Urinary bladder (tissue), 4 donors: ENCODE results near the gene MPST. TPM values are rescaled to one million over a fixed set of nuclear protein-coding genes. Genes with fewer than 3 reads are reported as not detected.

ENCODE experiments used
- DNase-seq: peaks from one replicate; pipeline ENCODE4 v3.0.0-alpha.2; 2015; ENCODE audit errors: extremely low spot score
- H3K27ac ChIP-seq: one replicate; pipeline ENCODE4 v1.5.1; 2013; ENCODE audit warnings: low read depth, mild to moderate bottlenecking, moderate library complexity
- H3K36me3 ChIP-seq: one replicate; pipeline ENCODE4 v1.6.1; 2013; ENCODE audit warnings: mild to moderate bottlenecking, moderate library complexity; ENCODE audit not compliant: insufficient read depth
- H3K4me1 ChIP-seq: one replicate; pipeline ENCODE4 v1.6.1; 2013; ENCODE audit warnings: mild to moderate bottlenecking, moderate library complexity; ENCODE audit not compliant: insufficient read depth
- H3K4me3 ChIP-seq: one replicate; pipeline ENCODE4 v1.5.1; 2013; ENCODE audit warnings: low read depth, low read length
- WGBS: extraction: QIAGEN DNeasy Blood & Tissue Kit; methylation state at CpG from one replicate; pipeline ENCODE4 v1.1.7; 2013; 5-methylcytosine and 5-hydroxymethylcytosine counted together
- polyA plus RNA-seq: library from polyadenylated mRNA; stranded (reverse); fragments of 200-250 nt; gene quantifications from one replicate; pipeline ENCODE4 v1.2.3, GENCODE V29; 2013
- total RNA-seq: library from RNA; depleted of rRNA; stranded (reverse); fragments of >200 nt; gene quantifications from one replicate; pipeline ENCODE4 v1.2.3, GENCODE V29; 2014
- donor health status: healthy with polysubstance abuse.
- donor health status: healthy.

Gene MPST
- total and polyA plus RNA-seq, 2 donors = 44.1 to 123 TPM

DNA sequence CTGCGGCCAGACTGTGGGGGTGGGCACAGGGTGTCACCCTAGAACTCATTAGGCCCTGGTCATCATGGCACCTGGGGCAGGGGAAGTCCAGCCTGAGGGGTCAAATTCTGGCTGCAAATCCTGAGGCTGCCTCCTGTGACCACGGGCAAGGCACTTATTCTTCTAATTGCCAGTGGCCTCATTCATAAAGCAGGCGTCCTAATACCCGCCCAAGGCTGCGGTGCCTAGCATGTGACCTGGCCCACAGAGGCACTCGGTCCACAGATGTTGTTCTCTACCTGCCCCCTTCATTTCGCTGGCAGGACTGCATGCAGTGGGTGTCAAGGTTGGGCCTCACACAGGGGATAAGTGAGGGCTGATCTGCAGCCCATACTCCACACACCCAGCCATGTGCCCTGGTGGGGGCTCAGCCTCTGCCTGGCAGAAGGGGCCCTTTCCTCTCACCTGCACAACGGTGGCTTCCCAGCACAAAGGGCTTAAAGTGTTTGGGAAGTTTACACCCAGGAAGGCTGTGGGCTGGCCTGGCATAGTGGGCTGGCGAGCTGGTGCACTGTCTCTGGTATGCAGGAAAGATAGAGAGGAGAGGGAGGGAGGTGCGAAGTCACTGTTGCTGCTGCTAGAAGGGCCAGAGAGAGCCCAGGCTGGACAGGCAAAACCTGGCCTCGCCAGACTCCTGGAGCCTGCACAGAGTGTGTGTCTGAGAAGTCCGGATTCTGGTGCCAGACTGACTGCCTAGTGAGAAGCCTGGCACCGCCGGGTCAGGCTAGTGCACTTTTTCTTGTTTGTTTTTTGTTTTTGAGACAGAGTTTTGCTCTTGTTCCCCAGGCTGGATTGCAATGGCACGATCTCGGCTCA is 3.2 kb downstream of the MPST start:
- H3K4me1 ChIP-seq = no peaks in the 10 kb centered on the region
- 83% methylated on average over 16 of the region's 16 CpGs for WGBS
- DNase-seq = no peak
- H3K27ac ChIP-seq = no peak overlapping the region
- peaks cover 2% of the 10 kb centered on the region for H3K36me3 ChIP-seq
- no peak overlapping the region for H3K4me3 ChIP-seq

DNA sequence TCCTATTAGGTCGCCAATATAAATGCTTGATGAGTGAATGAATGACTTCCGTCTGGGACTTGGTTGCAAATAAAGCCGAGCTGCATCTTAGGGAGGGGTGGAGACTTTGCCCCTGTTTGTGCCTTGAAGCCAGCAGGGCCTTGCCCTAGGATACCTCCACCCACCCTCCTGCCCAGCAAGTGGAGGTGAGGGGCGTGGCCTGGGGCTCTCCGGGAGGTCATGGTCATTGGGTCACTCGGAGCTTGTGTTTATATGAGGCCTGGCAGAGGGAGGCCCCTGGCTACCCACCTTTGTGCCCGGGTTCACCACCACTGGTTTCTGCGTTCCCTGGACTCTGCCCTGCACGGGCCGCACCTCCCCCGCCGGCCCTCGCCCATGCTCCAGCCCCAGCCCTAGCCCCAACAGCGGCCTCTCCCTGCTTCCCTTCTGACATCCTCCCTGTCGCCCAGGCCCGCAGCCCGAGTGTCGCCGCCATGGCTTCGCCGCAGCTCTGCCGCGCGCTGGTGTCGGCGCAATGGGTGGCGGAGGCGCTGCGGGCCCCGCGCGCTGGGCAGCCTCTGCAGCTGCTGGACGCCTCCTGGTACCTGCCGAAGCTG is 4.3 kb downstream of the MPST start:
- 93% methylated on average over 34 of the region's 34 CpGs for WGBS
- no peak overlapping the region for H3K4me3 ChIP-seq
- H3K4me1 ChIP-seq = no peaks in the 10 kb centered on the region
- no peak overlapping the region for H3K27ac ChIP-seq
- no peak for DNase-seq
- peaks cover 2% of the 10 kb centered on the region for H3K36me3 ChIP-seq

DNA sequence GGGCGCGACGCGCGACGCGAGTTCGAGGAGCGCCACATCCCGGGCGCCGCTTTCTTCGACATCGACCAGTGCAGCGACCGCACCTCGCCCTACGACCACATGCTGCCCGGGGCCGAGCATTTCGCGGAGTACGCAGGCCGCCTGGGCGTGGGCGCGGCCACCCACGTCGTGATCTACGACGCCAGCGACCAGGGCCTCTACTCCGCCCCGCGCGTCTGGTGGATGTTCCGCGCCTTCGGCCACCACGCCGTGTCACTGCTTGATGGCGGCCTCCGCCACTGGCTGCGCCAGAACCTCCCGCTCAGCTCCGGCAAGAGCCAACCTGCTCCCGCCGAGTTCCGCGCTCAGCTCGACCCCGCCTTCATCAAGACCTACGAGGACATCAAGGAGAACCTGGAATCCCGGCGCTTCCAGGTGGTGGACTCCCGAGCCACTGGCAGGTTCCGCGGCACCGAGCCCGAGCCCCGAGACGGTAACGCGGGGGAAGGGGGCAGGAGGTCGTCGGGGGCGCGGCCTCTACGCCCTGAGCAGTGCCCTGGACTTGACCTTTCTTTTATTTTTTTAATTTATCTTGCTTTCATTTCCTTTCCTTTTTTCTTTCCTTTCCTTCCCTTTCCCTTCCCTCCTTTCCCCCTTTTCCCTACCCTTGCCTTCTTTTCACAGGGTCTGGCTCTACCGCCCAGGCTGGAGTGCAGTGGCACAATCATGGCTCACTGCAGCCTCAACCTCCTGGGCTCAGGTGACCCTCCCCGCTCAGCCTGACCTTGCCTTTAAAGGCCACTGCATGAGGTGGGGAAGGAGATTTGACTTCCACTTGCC is 5.0 kb downstream of the MPST start:
- H3K27ac ChIP-seq = no peak overlapping the region
- peaks cover 6% of the 10 kb centered on the region for H3K36me3 ChIP-seq
- no peak for DNase-seq
- H3K4me1 ChIP-seq = no peaks in the 10 kb centered on the region
- WGBS = 89% methylated on average over 71 of the region's 71 CpGs
- H3K4me3 ChIP-seq = no peak overlapping the region

DNA sequence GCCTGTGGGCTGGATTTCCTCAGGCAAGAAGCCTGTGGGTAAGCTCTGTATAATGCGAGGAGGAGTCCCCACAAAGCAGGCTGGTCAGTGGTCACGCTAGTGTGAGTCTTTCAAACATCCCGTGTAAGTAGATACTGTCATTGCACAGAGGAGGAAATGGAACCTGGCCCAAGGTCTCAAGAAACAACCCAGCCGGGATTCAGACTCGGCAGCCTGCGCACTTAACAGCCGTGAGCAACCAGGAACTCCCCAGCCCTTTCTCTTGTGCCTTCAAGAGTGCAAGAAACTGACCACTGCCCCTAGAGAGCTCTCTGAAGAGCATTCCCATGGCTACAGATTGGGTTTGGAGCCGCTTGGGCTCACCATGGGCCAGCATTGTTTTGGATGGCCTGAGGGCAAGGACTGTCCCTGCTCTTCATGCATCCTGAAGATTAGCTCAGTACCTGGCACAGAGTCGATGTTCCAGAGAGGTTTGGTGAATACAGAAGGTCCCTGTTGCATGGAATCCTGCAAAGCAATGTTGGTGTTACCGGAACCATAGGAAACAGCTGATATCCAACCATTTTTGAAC is 6.0 kb downstream of the MPST start:
- Histone ChIP-seq H3K4me1 (no peaks in the 10 kb centered on the region), H3K27ac (no peak overlapping the region), H3K36me3 (peaks cover 6% of the 10 kb centered on the region), H3K4me3 (no peak overlapping the region)
- WGBS = 86% methylated on average over 10 of the region's 10 CpGs
- DNase-seq = no peak

DNA sequence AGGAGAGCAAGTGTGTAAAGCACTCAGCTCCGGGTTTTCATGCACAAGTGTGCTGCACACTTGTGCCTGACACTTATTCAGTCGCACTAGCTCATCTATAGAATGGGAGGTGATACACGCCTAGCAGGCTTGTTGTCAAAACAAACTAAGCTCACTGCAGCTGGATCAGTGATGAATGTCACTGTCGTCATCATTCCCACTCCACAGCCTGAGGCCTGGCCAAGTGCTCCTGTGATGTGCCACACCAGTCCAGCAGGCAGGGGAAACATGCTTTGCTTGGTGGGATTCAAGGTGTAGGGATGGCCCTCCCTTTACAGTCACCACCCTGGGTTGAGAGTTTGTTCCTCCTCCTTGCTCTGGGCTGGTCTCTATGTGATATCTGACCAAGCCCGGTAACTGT is 6.8 kb downstream of the MPST start:
- 89% methylated on average over 5 of the region's 5 CpGs for WGBS
- H3K4me3 ChIP-seq = no peak overlapping the region
- DNase-seq = no peak
- peaks cover 6% of the 10 kb centered on the region for H3K36me3 ChIP-seq
- H3K4me1 ChIP-seq = no peaks in the 10 kb centered on the region
- H3K27ac ChIP-seq = no peak overlapping the region

DNA sequence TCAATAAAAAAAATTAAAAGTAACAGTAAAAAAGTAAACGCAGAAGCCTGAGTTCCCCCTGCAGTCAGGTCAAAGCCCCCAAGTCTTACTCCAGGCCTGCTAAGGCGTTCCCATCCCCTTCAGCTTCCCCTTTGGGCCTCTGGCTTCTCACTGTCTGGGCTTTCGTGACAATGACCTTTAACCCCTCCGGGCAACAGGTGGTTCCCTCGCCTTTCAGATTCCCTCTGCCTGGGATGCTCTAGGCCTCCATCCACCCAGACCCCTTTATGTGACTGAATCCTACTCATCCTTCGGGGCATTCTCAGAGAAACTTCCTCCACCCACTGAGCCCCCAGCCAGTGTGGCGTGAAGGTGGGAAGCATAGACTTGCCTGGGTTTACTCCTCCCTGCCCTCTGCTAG is 8.0 kb downstream of the MPST start:
- no peaks in the 10 kb centered on the region for H3K4me1 ChIP-seq
- H3K4me3 ChIP-seq = no peak overlapping the region
- H3K36me3 ChIP-seq = peaks cover 6% of the 10 kb centered on the region
- DNase-seq = no peak
- H3K27ac ChIP-seq = no peak overlapping the region
- WGBS = 95% methylated on average over 7 of the region's 7 CpGs

DNA sequence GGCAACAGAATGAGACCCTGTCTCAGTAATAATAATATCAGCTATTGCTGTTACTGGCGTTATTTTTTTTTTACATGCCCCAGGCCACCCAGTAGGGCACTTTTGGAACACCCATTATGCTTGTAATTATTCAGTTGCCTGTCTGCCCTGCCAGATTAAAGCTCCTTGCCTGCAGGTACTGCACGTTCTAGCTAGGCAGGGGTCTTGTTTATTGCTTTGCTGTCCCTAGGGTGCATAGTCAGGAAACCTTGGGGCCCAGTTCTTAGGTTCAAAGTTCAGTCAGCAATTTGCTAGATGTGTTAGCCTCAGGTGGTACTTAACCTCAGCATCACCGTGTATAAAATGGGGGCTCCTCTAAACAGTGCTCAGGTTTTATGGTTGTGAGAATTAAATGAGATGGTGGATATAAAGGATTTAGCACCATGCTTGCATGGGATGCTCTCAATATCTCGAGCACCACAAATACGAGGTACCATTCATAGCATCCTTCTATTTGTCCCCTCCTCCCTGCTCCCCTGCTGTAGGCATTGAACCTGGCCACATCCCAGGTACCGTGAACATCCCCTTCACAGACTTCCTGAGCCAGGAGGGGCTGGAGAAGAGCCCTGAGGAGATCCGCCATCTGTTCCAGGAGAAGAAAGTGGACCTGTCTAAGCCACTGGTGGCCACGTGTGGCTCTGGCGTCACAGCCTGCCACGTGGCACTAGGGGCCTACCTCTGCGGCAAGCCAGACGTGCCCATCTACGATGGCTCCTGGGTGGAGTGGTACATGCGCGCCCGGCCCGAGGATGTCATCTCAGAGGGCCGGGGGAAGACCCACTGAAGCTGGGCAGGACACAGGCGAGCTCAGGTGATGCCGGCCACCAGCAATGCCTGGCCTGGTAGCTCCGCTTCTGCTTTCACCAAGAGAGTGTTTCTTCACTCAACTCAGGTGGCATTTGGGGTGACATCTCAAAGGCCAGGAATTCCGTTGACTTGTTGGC is 9.4 kb downstream of the MPST start:
- Histone ChIP-seq H3K4me3 (no peak overlapping the region), H3K27ac (no peak overlapping the region), H3K4me1 (no peaks in the 10 kb centered on the region), H3K36me3 (peaks cover 6% of the 10 kb centered on the region)
- WGBS = 92% methylated on average over 22 of the region's 22 CpGs
- no peak for DNase-seq

DNA sequence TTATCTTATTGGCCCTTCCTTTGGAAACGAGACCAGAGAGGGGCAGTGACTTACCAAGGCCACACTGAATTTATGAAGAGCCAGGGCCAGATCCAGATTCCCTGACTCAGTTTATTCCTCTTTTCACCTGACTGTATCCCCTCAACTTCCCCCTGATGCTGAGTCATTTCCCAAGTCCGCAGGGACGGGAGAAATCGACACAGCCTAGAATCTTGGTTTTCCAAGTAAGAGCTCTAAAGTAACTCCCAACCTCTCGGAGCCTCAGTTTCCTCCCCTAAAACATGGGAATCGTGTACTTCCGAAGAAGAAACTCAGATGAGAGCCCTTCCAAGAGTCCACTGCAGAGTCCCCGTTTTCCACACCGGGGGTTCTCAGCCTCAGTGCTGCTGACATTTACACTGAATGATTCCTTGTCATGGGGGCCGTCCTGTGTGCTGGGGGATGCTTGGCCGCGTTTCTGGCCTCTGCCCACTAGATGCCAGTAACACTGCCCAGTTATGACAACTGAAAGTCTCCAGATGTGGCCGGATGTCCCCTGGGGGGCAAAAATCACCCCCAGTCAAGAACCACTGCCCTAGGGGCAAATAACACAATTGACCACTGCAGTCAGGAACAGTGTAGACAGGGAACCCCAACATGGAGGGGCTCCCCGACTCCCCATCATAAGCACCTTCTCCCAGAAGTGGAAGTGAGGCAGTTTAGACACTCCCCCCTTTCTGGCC is 11.2 kb downstream of the MPST start:
- WGBS = 66% methylated on average over 14 of the region's 14 CpGs
- peaks cover 6% of the 10 kb centered on the region for H3K36me3 ChIP-seq
- DNase-seq = no peak

DNA sequence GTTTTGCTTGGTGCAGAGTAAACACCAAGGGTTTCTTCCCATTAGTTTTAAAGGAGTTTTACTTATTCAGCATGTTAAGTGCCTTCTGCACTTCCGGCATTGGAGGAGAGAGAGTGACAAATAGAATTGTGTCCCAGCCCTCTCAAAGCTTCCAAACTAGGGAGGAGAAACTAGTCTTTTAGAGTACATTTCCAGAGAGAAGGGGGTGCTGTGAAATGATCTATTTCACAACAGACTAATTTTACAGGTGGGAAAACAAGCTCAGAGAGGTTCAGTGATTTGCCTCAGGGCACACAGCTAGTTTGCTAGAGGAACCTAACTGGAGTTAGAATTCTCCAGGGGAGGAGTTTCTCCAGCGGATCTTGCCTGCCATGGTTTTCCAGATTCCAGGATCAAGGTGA is 12.6 kb downstream of the MPST start:
- H3K27ac ChIP-seq = no peak overlapping the region
- 63% methylated on average over 2 of the region's 2 CpGs for WGBS

More for the DNA sequence above, 11.2 kb downstream of the MPST start:
- H3K4me3 ChIP-seq = no peak overlapping the region
- H3K4me1 ChIP-seq = no peaks in the 10 kb centered on the region
- H3K27ac ChIP-seq = no peak overlapping the region

DNA sequence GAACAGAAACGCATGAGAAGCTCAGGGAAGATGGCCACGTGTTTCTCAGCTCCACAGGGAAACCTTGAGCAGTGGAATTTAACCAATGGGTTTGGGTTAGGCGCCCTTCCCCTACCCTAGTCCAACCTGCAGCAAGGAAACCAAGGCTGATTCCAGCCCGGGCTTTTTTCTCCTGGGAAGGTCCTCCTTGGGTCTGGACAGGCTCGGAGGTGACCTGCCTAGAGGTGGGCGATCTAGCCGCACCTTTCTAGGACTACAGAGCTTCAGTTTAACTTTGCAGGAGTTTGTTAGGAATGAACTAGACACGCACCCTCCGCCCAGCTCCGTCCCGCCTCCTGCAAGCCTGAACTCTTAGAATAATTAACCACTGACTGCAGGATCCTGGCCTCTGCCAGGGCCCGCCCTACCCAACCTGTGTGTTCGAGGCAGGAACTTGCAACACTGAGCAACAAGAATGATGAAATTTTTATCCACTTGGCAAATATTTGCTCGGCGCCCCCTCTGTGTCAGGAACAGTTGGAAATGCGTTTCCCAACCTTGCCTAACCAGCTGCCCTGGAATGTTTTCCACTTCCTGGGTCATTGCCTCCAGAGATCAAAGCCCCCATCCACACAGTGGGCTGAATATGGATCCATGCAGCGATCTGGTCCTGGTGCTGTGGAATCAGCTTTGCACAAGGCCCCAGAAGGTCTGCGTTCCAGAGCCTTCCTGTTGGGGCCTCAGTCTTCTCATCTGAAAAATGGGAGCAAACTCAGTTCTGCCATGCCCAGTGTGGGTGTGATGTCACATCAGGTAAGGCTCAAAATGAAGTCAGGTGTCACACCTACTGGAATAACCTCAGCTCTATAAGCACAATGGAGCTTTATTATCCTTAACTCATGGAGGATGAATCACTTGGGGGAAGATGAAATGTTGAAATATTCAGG is 13.3 kb downstream of the MPST start:
- DNase-seq = peak; percentile 77
- Histone ChIP-seq H3K4me3 (no peak overlapping the region), H3K4me1 (no peaks in the 10 kb centered on the region), H3K27ac (no peak overlapping the region), H3K36me3 (peaks cover 4% of the 10 kb centered on the region)
- WGBS = 64% methylated on average over 18 of the region's 18 CpGs

More for the DNA sequence above, 12.6 kb downstream of the MPST start:
- H3K4me3 ChIP-seq = no peak overlapping the region
- peaks cover 6% of the 10 kb centered on the region for H3K36me3 ChIP-seq
- no peak for DNase-seq
- H3K4me1 ChIP-seq = no peaks in the 10 kb centered on the region

DNA sequence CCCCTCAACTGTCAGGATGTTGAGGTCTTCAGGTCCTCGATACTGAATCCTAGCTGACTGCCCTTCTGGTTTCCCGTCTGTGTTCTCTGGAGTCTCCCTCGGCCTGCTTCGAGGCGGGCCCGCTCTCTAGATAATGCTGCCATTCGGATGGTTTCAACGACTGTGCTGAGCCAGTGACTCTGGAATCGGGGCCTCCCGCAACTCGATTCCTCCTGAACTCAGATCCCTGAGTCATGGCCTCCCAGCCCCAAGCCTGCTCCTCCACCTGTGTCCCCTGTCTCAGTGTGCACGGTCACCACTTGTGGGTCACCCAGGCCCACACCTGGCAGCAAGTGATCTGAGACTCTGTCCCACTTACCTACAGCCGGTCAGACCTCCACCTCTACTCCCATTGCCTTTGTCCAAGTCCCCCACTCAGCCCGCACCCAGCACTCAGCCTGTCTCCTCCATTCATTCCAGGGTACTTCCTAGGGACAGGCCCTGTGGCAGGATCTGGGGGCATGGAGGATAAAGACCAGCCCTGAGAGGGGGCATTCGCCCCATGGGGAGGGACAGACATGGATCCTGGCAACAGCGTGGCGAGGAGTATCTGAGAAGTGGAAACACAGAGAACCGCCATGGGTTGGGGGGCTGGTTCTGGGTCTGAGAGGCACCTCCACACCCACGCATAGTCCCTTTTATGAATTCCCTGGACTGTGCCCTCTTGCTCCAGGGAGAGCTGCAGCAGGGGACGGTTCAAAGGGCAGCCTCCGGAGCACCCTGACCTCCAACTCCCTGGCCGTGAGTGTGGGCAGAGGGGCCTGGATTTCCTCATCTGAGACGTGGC is 14.3 kb downstream of the MPST start:
- Histone ChIP-seq H3K27ac (no peak overlapping the region), H3K4me1 (no peaks in the 10 kb centered on the region), H3K4me3 (no peak overlapping the region), H3K36me3 (peaks cover 4% of the 10 kb centered on the region)
- DNase-seq = no peak
- 83% methylated on average over 23 of the region's 23 CpGs for WGBS
